Sciatic nerve (tissue), 2 donors: ENCODE results near the gene HOATZ. TPM values are rescaled to one million over a fixed set of nuclear protein-coding genes. Genes with fewer than 3 reads are reported as not detected.

Source experiments
- ATAC-seq: fragments of 200-7000 bp; cut with Tn5 transposase; one replicate; pipeline ENCODE4 v1.9.1; 2020; ENCODE audit warnings: mild to moderate bottlenecking, moderate library complexity
- DNase-seq: peaks from one replicate; pipeline ENCODE4 v3.0.0-alpha.2; 2020; ENCODE audit warnings: low spot score
- intact Hi-C: fragments of 100-400 bp; cut with DNase I; formaldehyde crosslinking; loops from one replicate; pipeline ENCODE4 v1.14.2; 2022
- total RNA-seq: library from RNA; stranded (reverse); fragmentation: NEBNext Ultra II Directional; extraction: Animal tissue kit (Norgen Biotek cat#: 25700); gene quantifications from one replicate; pipeline ENCODE4 v1.2.1, GENCODE V29; 2021
- donor health status: DM: no; HTN: no; CAD: no.
- donor health status: DM: no; HTN: no; CAD: no.

Gene HOATZ
- not detected for total RNA-seq

- intact Hi-C loops, result no loop called here
- ATAC-seq (peak; percentile 31), DNase-seq (no peak)
Observed at GRCh38 chr11:111514216-111515031, at the start of gene HOATZ. Gene HOATZ (plus strand): TSS chr11:111514778. CDS start chr11:111514785, 7 bp downstream.

GRCh38 chr11:111465400-111465799 is 49.2 kb upstream of the HOATZ start:
- ATAC-seq, result no peak
- intact Hi-C loops, result no loop called here
- no peak for DNase-seq

GRCh38 chr11:111466615-111467014 is 48.0 kb upstream of the HOATZ start:
- intact Hi-C loops, result no loop called here
- no peak for DNase-seq
- no peak for ATAC-seq

GRCh38 chr11:111469200-111469599 is 45.4 kb upstream of the HOATZ start:
- intact Hi-C loops, result no loop called here
- ATAC-seq (no peak), DNase-seq (no peak)

GRCh38 chr11:111472228-111472627 is 42.4 kb upstream of the HOATZ start:
- ATAC-seq, result no peak
- intact Hi-C loops, result no loop called here
- no peak for DNase-seq

- no peak for ATAC-seq
- intact Hi-C loops, result no loop called here
- DNase-seq, result no peak
Observed at GRCh38 chr11:111474432-111474831, 40.1 kb upstream of the HOATZ start.

- intact Hi-C loops, result no loop called here
- DNase-seq, result no peak
- ATAC-seq, result no peak
Observed at GRCh38 chr11:111476366-111476765, 38.2 kb upstream of the HOATZ start.

- no peak for ATAC-seq
- intact Hi-C loops, result no loop called here
- no peak for DNase-seq
Observed at GRCh38 chr11:111476956-111477355, 37.6 kb upstream of the HOATZ start.

- ATAC-seq (no peak), DNase-seq (no peak)
- intact Hi-C loops, result no loop called here
Observed at GRCh38 chr11:111477898-111478297, 36.7 kb upstream of the HOATZ start.

- intact Hi-C loops, result no loop called here
- ATAC-seq (no peak), DNase-seq (no peak)
Observed at GRCh38 chr11:111479666-111480065, 34.9 kb upstream of the HOATZ start.

- no peak for ATAC-seq
- no peak for DNase-seq
- intact Hi-C loops, result no loop called here
Observed at GRCh38 chr11:111483431-111483830, 31.1 kb upstream of the HOATZ start.

- intact Hi-C loops, result no loop called here
- no peak for ATAC-seq
- no peak for DNase-seq
Observed at GRCh38 chr11:111490496-111490895, 24.1 kb upstream of the HOATZ start.

- intact Hi-C loops, result no loop called here
- no peak for DNase-seq
- ATAC-seq, result no peak
Observed at GRCh38 chr11:111494040-111494439, 20.5 kb upstream of the HOATZ start.

GRCh38 chr11:111499483-111499882 is 15.1 kb upstream of the HOATZ start:
- ATAC-seq (no peak), DNase-seq (no peak)
- intact Hi-C loops, result no loop called here

- ATAC-seq (no peak), DNase-seq (no peak)
- intact Hi-C loops, result no loop called here
Observed at GRCh38 chr11:111500481-111500880, 14.1 kb upstream of the HOATZ start.

- intact Hi-C loops, result no loop called here
- ATAC-seq, result no peak
- DNase-seq, result no peak
Observed at GRCh38 chr11:111502611-111503010, 12.0 kb upstream of the HOATZ start.

- DNase-seq, result no peak
- ATAC-seq, result no peak
- intact Hi-C loops, result no loop called here
Observed at GRCh38 chr11:111510311-111510710, 4.3 kb upstream of the HOATZ start.

GRCh38 chr11:111512296-111513239 is 2.0 kb upstream of the HOATZ start, which contains the start of gene BTG4:
Gene BTG4 (minus strand): TSS chr11:111512386. CDS start chr11:111498776, 13,610 bp downstream.
- DNase-seq, result peak; percentile 60

GRCh38 chr11:111513240-111513605 is 1.4 kb upstream of the HOATZ start:
- intact Hi-C loops, result no loop called here
- DNase-seq, result no peak
- ATAC-seq, result peak; percentile 43

More at GRCh38 chr11:111512296-111513239, 2.0 kb upstream of the HOATZ start, which contains the start of gene BTG4:
- intact Hi-C loops, result no loop called here
- peak; percentile 57 for ATAC-seq

- DNase-seq, result no peak
- ATAC-seq, result no peak
- intact Hi-C loops, result no loop called here
Observed at GRCh38 chr11:111515591-111515990, 1.0 kb downstream of the HOATZ start.
